H1 (cell line): ENCODE results near the gene MYH3. TPM values are rescaled to one million over a fixed set of nuclear protein-coding genes. Genes with fewer than 3 reads are reported as not detected.

Experiments
- CREB1 ChIP-seq: IDR thresholded peaks from 2 replicates; pipeline ENCODE4 v1.6.1; 2012; ENCODE audit warnings: inconsistent platforms
- RAD21 ChIP-seq, 2 experiments: IDR thresholded peaks in 1 of 2; conservative IDR thresholded peaks in 1 of 2; 2 replicates each; pipeline ENCODE4 v1.6.1; 2011; ENCODE audit warnings: low read depth in 2 of 2, low read length in 2 of 2, improper control_type of control experiment in 1 of 2, inconsistent platforms in 1 of 2, mild to moderate bottlenecking in 1 of 2, moderate library complexity in 1 of 2
- polyA plus RNA-seq, 7 experiments: library from polyadenylated mRNA; depleted of rRNA in 3 of 7; stranded (reverse) in 5 of 7; unstranded in 2 of 7; fragments of >200 nt in 5 of 7; fragments of 200-250 nt in 2 of 7; gene quantifications; 1 replicate in 5 of 7; 2 replicates in 1 of 7; 4 replicates in 1 of 7; pipeline versions ENCODE4 v1.2.1 to v1.2.3, GENCODE V29; 2011 to 2013; ENCODE audit warnings: missing spikeins in 2 of 7, mixed read lengths in 2 of 7
- total RNA-seq: library from RNA; stranded (reverse); fragmentation: NEBNext Ultra II Directional; extraction: Animal tissue kit (Norgen Biotek cat#: 25700); gene quantifications from 2 replicates; pipeline ENCODE4 v1.2.1, GENCODE V29; 2021

MYH3 gene
- total and polyA plus RNA-seq, 2 of the 8 experiments (the other 6 are each of a cell fraction or from before 2014, with no cell fraction given) = 0.65 to 1.8 TPM

GRCh38 chr17:10604521-10604920, 52.6 kb downstream of the MYH3 start (continued):
- TF ChIP-seq RAD21 (IDR thresholded peaks at IDR 0.05 in 1 of 2, conservative IDR thresholded peaks at IDR 0.05 in 1 of 2; ENCODE audit: low read depth in 2 of 2, low read length in 2 of 2) = no peak
- TF ChIP-seq CREB1 = no peak
